Activated CD4-positive, alpha-beta memory T cell treated with anti-CD3 and anti-CD28 coated beads for 36 hours (primary cell): ENCODE results near the gene HNRNPH2. TPM values are rescaled to one million over a fixed set of nuclear protein-coding genes. Genes with fewer than 3 reads are reported as not detected.

ENCODE experiments used
- CTCF ChIA-PET: fragments of 350-600 bp; sonication (Branson Sonifier 250); formaldehyde crosslinking; loops from one replicate; lab custom pipeline; 2021; ENCODE audit warnings: antibody characterized with exemption, inconsistent platforms; lab: Charles Lee
- POLR2A ChIA-PET: fragments of 350-600 bp; sonication (Branson Sonifier 250); formaldehyde crosslinking; loops from one replicate; lab custom pipeline; 2021; ENCODE audit warnings: antibody characterized with exemption; lab: Charles Lee
- DNase-seq: peaks from one replicate; pipeline ENCODE4 v3.0.0-alpha.2; 2020
- H3K27ac Mint-ChIP-seq: one replicate; pipeline ENCODE4 v1.8.0; 2021; ENCODE audit warnings: mixed read lengths
- H3K27me3 Mint-ChIP-seq: one replicate; pipeline ENCODE4 v1.8.0; 2021; ENCODE audit warnings: mixed read lengths
- H3K36me3 Mint-ChIP-seq: one replicate; pipeline ENCODE4 v1.8.0; 2021; ENCODE audit warnings: mixed read lengths
- H3K4me1 Mint-ChIP-seq: one replicate; pipeline ENCODE4 v1.8.0; 2021; ENCODE audit warnings: low read depth, mixed read lengths
- H3K4me3 Mint-ChIP-seq: one replicate; pipeline ENCODE4 v1.8.0; 2021; ENCODE audit warnings: mild to moderate bottlenecking, mixed read lengths
- H3K9me3 Mint-ChIP-seq: one replicate; pipeline ENCODE4 v1.8.0; 2021; ENCODE audit warnings: mixed read lengths
- intact Hi-C: fragments of 100-400 bp; cut with micrococcal nuclease; formaldehyde crosslinking; loops from one replicate; pipeline ENCODE4 v1.15.1; 2023
- total RNA-seq, 2 experiments: library from RNA; stranded (reverse); gene quantifications; one replicate each; pipeline ENCODE4 v1.2.3, GENCODE V29; 2021

Gene HNRNPH2
- total RNA-seq, 2 experiments from 2014 or later, result 32.5 to 33.8 TPM

DNA sequence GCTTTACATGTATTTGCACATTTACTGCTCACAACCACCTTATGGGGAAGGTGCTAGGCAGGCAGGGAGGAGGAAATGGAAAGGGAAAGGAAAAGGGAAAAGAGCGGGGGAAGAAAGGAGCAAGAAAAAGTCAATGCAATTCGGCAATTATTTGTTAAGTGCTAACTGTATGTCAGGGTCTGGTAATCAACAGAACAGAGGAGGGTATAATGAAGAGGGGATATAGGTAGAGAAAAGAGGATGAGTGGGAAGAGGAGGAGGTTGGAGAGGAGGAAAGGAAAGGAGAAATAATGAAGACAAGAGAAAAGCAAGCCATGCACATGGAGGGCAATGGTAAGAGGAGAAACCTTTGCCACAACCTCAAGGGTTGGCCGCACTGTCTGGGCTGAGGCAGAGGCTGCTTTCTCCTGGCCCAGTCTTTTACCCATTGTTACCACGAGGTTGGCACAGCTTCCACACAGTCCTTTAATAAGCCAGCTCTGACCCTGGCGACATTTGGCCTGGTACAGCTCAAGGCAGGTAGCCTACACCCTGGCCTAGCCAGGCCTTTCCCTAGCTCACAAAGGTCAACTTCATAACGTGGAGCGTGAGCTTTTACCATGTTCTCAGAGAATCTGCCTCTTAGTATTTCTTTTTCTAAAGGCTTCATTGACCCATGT is 22.9 kb upstream of the HNRNPH2 start:
- H3K36me3 Mint-ChIP-seq, result no peaks in the 10 kb centered on the region
- no peaks in the 10 kb centered on the region for H3K4me1 Mint-ChIP-seq
- no peak overlapping the region for H3K4me3 Mint-ChIP-seq
- no peaks in the 10 kb centered on the region for H3K9me3 Mint-ChIP-seq
- DNase-seq, result no peak
- CTCF ChIA-PET, result no interaction called here
- intact Hi-C loops, result no loop called here
- H3K27ac Mint-ChIP-seq, result no peak overlapping the region
- H3K27me3 Mint-ChIP-seq, result no peaks in the 10 kb centered on the region
- POLR2A ChIA-PET, result no interaction called here

- CTCF ChIA-PET, result no interaction called here
Observed at GRCh38 chrX:101385795-101386541, 22.1 kb upstream of the HNRNPH2 start, which contains the start of gene BTK. Gene BTK (minus strand): TSS chrX:101386191. CDS start chrX:101375284, 10,907 bp downstream.

GRCh38 chrX:101386542-101386885 is 21.5 kb upstream of the HNRNPH2 start:
- Mint-ChIP-seq H3K9me3 (no peaks in the 10 kb centered on the region), H3K4me1 (no peaks in the 10 kb centered on the region), H3K36me3 (peaks cover 7% of the 10 kb centered on the region), H3K27ac (no peak overlapping the region), H3K27me3 (no peaks in the 10 kb centered on the region), H3K4me3 (no peak overlapping the region)
- CTCF ChIA-PET, result no interaction called here
- DNase-seq, result no peak
- POLR2A ChIA-PET, result no interaction called here
- intact Hi-C loops, result no loop called here

More at GRCh38 chrX:101385795-101386541, 22.1 kb upstream of the HNRNPH2 start, which contains the start of gene BTK:
- no peak for DNase-seq
- POLR2A ChIA-PET, result no interaction called here
- peaks cover 2% of the 10 kb centered on the region for H3K36me3 Mint-ChIP-seq
- no peak within 1 kb of the TSS for H3K4me3 Mint-ChIP-seq
- H3K9me3 Mint-ChIP-seq, result no peaks in the 10 kb centered on the region
- H3K27me3 Mint-ChIP-seq, result no peaks in the 10 kb centered on the region
- no peaks in the 10 kb centered on the region for H3K4me1 Mint-ChIP-seq
- intact Hi-C loops, result no loop called here
- no peak within 1 kb of the TSS for H3K27ac Mint-ChIP-seq

DNA sequence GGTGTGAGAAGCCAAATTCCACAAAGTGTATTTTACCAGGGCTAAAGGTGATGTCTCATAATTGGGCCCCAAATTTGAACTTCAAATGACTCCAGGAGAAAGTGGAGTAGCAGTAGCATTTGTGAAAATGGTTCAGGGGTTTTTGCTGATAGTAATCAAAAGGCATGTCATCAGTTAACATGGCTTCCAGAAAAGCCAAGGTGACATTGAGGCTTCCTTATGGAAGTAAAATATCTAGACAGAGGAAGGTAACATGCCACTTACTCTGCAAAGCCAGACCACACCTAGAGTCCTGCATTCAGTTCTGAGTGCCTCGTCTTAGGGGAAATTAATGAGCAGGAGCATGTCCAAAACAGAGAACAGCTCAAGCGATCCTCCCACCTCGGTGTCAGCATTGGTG is 19.4 kb upstream of the HNRNPH2 start:
- intact Hi-C loops, result no loop called here
- ChIA-PET CTCF (no interaction called here), POLR2A (no interaction called here)
- Mint-ChIP-seq H3K27ac (no peak overlapping the region), H3K9me3 (no peaks in the 10 kb centered on the region), H3K4me3 (no peak overlapping the region), H3K36me3 (peaks cover 27% of the 10 kb centered on the region), H3K27me3 (no peaks in the 10 kb centered on the region), H3K4me1 (peaks cover 9% of the 10 kb centered on the region)
- DNase-seq, result no peak

DNA sequence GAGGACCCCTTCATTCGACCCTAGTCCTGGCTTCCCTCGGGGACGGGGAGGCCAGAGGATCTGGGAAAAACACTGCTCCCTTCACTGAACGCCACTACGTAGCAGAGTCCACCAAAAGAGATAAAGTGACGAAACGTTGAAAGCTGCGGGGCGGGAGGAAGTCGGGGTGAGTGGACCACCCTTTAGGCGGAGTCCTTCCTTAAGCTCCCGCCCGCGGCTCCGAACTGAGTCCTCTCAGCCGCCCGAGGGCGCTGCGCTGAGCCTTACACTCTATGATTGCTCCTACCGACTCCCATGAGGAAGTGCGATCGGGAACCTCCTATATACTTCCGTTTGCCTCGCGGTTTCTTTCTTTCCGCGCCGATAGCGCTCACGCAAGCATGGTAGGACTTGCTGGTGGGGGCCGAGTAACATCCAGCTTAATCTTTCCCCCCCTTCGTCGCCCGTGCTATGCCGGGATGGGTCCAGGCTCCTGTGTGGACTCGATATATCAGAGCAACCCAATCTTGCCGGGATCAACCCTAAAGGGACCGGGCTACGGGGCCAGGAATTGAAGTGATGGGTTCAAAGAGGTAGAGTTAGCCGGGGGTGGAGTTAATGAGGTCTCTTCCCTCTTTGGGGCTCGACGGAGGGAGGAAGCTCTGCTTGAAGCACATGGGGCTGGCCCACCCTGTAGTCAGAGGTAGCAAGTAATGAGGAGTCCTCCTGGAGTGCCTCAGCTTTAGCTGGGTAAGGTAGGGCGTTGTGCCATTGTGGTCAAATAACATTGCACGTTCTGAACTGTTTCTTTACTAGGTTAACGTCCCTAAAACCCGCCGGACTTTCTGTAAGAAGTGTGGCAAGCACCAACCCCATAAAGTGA is 17.1 kb upstream of the HNRNPH2 start, which contains the start of gene RPL36A:
TSS of gene RPL36A (plus strand) at position 348 of the 862 bp plus-strand sequence. CDS start at position 381, 33 bp downstream.
- CTCF ChIA-PET, result interaction anchor here (0.8 to 1.9 kb wide), 8 partner anchors 9 to 104 kb away, joined by 3 to 11 read pairs (median 6); partner anchors contain the start of gene TIMM8A

GRCh38 chrX:101391831-101392230 is 16.2 kb upstream of the HNRNPH2 start:
- CTCF ChIA-PET, result interaction anchor here (1.5 kb wide), 1 partner anchor 24 kb away, joined by 6 read pairs; no protein-coding TSS in a partner anchor
- Mint-ChIP-seq H3K36me3 (peaks cover 42% of the 10 kb centered on the region), H3K4me1 (peaks cover 15% of the 10 kb centered on the region), H3K27me3 (no peaks in the 10 kb centered on the region), H3K4me3 (peak overlapping the region; percentile 94), H3K9me3 (no peaks in the 10 kb centered on the region), H3K27ac (peak overlapping the region; percentile 96)
- POLR2A ChIA-PET, result interaction anchor here (1.5 kb wide), 3 partner anchors 13 to 562 kb away, joined by 4 to 16 read pairs (median 7); no protein-coding TSS in a partner anchor
- no peak for DNase-seq
- intact Hi-C loops, result loop anchor here (2.0 kb wide), 1 partner anchor 571 kb away; the partner anchor contains the start of gene CSTF2

More for the DNA sequence above, 17.1 kb upstream of the HNRNPH2 start, which contains the start of gene RPL36A:
- intact Hi-C loops, result loop anchor here (1.0 to 2.0 kb wide), 3 partner anchors 17 to 570 kb away; partner anchors contain the start of genes CSTF2, HNRNPH2 and TIMM8A
- peak; percentile 89 for DNase-seq
- Mint-ChIP-seq H3K27me3 (no peaks in the 10 kb centered on the region), H3K36me3 (peaks cover 42% of the 10 kb centered on the region), H3K9me3 (no peaks in the 10 kb centered on the region), H3K4me1 (peaks cover 15% of the 10 kb centered on the region), H3K4me3 (peak within 1 kb of the TSS; percentile 94), H3K27ac (peak within 1 kb of the TSS; percentile 96)
- POLR2A ChIA-PET, result interaction anchor here (0.6 to 1.9 kb wide), 14 partner anchors 10 to 764 kb away, joined by 3 to 29 read pairs (median 4); partner anchors contain the start of genes BEX5, GLA, HNRNPH2 and TIMM8A

- H3K36me3 Mint-ChIP-seq, result peaks cover 42% of the 10 kb centered on the region
- H3K27ac Mint-ChIP-seq, result peak overlapping the region; percentile 81
- CTCF ChIA-PET, result no interaction called here
- no peaks in the 10 kb centered on the region for H3K9me3 Mint-ChIP-seq
- no peak for DNase-seq
- peaks cover 15% of the 10 kb centered on the region for H3K4me1 Mint-ChIP-seq
- intact Hi-C loops, result no loop called here
- POLR2A ChIA-PET, result interaction anchor here (1.1 kb wide), 1 partner anchor 10 kb away, joined by 3 read pairs; no protein-coding TSS in a partner anchor
- H3K4me3 Mint-ChIP-seq, result peak overlapping the region; percentile 94
- H3K27me3 Mint-ChIP-seq, result no peaks in the 10 kb centered on the region
Observed at GRCh38 chrX:101393530-101394305, 14.3 kb upstream of the HNRNPH2 start.

- Mint-ChIP-seq H3K27me3 (no peaks in the 10 kb centered on the region), H3K4me3 (no peak overlapping the region), H3K36me3 (peaks cover 46% of the 10 kb centered on the region), H3K9me3 (no peaks in the 10 kb centered on the region), H3K4me1 (peaks cover 15% of the 10 kb centered on the region), H3K27ac (peak overlapping the region; percentile 81)
- no peak for DNase-seq
- intact Hi-C loops, result no loop called here
- ChIA-PET CTCF (no interaction called here), POLR2A (interaction anchor here (0.6 to 1.1 kb wide), 2 partner anchors 10 to 15 kb away, joined by 3 read pairs; no protein-coding TSS in a partner anchor)
Observed at GRCh38 chrX:101394372-101394771, 13.7 kb upstream of the HNRNPH2 start.

DNA sequence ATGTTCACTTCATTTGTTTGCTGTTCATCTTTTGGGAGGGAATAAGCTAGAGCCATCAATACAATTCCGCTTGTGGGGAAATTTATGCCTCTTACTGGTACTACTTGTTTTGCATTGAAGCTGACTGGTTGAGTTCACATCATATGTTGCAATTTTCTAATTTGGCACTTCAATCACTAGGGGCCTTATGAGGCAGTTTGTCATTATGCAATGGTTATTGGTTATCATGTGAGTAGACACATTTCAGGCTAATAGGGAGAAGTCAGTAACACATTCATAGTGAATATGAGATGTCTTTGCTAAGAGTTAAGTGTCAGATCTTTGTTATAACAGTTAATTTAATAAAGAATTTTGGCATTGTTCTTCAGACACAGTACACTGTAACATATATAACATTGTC is 12.2 kb upstream of the HNRNPH2 start:
- intact Hi-C loops, result no loop called here
- DNase-seq, result no peak
- POLR2A ChIA-PET, result interaction anchor here (1.2 kb wide), 2 partner anchors 12 to 17 kb away, joined by 3 to 4 read pairs; partner anchors contain the start of gene GLA
- Mint-ChIP-seq H3K9me3 (no peaks in the 10 kb centered on the region), H3K4me3 (no peak overlapping the region), H3K27me3 (no peaks in the 10 kb centered on the region), H3K4me1 (peaks cover 15% of the 10 kb centered on the region), H3K27ac (peak overlapping the region; percentile 45), H3K36me3 (peaks cover 57% of the 10 kb centered on the region)
- CTCF ChIA-PET, result no interaction called here

DNA sequence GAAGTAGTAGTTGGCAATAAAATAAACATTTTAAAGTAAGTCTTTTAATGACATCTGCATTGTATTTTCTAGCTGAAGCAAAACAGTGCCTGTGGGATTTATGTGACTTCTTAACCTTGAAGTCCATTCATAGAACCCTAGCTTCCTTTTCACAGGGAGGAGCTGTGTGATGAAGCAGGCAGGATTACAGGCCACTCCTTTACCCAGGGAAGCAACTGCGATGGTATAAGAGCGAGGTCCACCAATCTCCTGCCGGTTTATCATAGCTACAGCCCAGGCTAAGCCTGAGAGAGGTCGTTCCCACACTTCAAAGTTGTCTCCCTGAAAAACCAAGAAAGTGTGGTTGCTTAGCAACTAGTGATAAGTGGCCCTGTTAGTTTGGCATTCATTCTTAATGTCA is 10.2 kb upstream of the HNRNPH2 start:
- no peaks in the 10 kb centered on the region for H3K27me3 Mint-ChIP-seq
- H3K27ac Mint-ChIP-seq, result no peak overlapping the region
- ChIA-PET POLR2A (interaction anchor here (1.3 kb wide), 1 partner anchor 10 kb away, joined by 4 read pairs; the partner anchor contains the start of genes GLA and HNRNPH2), CTCF (no interaction called here)
- peaks cover 12% of the 10 kb centered on the region for H3K4me1 Mint-ChIP-seq
- peaks cover 42% of the 10 kb centered on the region for H3K36me3 Mint-ChIP-seq
- no peak for DNase-seq
- no peaks in the 10 kb centered on the region for H3K9me3 Mint-ChIP-seq
- no peak overlapping the region for H3K4me3 Mint-ChIP-seq
- intact Hi-C loops, result no loop called here
